ENCODE data around the gene IFNGR2. TPM values are rescaled to one million over a fixed set of nuclear protein-coding genes. Genes with fewer than 3 reads are reported as not detected.

The IFNGR2 gene
- total and polyA plus RNA-seq, 4 donors = 58.6 to 198 (median 71.6) TPM

DNA sequence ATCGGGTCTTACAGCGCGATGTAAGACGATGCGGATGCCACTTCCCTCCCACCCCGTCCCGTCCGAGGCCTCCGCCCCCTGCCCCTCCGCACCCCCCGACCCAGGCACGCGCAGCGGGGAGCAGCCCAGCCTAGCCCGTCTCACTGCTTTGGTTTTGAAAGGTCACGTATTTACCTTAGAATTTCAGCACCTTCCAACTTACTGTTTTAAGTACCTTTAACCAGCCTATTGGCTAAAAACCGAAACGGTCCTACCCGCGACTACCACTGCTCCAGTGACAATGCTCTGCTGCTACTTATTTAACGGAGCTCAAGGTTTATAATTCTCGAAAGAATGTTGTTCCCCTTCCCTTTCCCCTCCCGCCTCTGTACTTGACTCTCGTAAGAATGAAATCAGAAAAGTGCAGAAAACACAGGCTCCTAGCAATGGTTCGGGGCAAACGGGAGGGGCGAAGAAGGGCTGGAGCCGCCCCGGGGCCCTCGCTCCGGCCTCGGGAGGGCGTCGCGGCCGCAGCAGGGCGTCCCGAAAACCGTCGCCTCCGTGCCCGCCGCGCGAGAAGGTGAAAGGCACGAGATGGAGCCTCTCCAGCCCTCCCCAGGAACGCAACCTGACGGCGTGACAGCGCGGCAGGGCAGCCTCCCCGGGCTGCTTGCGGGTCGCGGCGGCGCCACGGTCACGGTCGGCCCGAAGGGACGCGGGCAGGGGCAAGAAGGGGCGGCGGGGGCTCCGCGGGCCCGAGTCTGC is 75.9 kb downstream of the IFNGR2 start:
- peaks cover 0 to under 1% (median 0%) of the 10 kb centered on the region in 4 donors for H3K36me3 ChIP-seq (ENCODE audit: control insufficient read depth in 4 of 4, insufficient read depth in 4 of 4, low read length in 4 of 4)
- H3K4me3 ChIP-seq = peak overlapping the region; percentile 96
- H3K9me3 ChIP-seq (ENCODE audit: control insufficient read depth in 4 of 4, insufficient read depth in 3 of 4, low read length in 3 of 4) = no peaks in the 10 kb centered on the region
- H3K27ac ChIP-seq (ENCODE audit: low read depth in 1 of 2, low read length in 1 of 2) = peak overlapping the region; percentile 87 to 100
- no peaks in the 10 kb centered on the region for H3K27me3 ChIP-seq (ENCODE audit: control insufficient read depth in 3 of 3, insufficient read depth in 3 of 3, low read length in 2 of 3)
- H3K4me1 ChIP-seq (ENCODE audit: control insufficient read depth in 5 of 5, insufficient read depth in 5 of 5, low read length in 5 of 5) = peaks cover 0 to 7% (median 3%) of the 10 kb centered on the region in 5 donors
- 0 to 1% methylated on average over 61 to 68 of the region's 68 CpGs for WGBS, 2 donors
- TF ChIP-seq, protein P1, sequence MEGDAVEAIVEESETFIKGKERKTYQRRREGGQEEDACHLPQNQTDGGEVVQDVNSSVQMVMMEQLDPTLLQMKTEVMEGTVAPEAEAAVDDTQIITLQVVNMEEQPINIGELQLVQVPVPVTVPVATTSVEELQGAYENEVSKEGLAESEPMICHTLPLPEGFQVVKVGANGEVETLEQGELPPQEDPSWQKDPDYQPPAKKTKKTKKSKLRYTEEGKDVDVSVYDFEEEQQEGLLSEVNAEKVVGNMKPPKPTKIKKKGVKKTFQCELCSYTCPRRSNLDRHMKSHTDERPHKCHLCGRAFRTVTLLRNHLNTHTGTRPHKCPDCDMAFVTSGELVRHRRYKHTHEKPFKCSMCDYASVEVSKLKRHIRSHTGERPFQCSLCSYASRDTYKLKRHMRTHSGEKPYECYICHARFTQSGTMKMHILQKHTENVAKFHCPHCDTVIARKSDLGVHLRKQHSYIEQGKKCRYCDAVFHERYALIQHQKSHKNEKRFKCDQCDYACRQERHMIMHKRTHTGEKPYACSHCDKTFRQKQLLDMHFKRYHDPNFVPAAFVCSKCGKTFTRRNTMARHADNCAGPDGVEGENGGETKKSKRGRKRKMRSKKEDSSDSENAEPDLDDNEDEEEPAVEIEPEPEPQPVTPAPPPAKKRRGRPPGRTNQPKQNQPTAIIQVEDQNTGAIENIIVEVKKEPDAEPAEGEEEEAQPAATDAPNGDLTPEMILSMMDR (IDR thresholded peaks at IDR 0.05; ENCODE audit: control extremely low read depth, extremely low read depth) = no peak
- ATAC-seq (ENCODE audit: insufficient read depth, low FRiP score) (peak; percentile 3), DNase-seq (peak; percentile 36 to 63 (median 44))
- peak overlapping the region; percentile 88 to 92 for H3K9ac ChIP-seq (ENCODE audit: insufficient read depth in 1 of 2, low read length in 2 of 2)

DNA sequence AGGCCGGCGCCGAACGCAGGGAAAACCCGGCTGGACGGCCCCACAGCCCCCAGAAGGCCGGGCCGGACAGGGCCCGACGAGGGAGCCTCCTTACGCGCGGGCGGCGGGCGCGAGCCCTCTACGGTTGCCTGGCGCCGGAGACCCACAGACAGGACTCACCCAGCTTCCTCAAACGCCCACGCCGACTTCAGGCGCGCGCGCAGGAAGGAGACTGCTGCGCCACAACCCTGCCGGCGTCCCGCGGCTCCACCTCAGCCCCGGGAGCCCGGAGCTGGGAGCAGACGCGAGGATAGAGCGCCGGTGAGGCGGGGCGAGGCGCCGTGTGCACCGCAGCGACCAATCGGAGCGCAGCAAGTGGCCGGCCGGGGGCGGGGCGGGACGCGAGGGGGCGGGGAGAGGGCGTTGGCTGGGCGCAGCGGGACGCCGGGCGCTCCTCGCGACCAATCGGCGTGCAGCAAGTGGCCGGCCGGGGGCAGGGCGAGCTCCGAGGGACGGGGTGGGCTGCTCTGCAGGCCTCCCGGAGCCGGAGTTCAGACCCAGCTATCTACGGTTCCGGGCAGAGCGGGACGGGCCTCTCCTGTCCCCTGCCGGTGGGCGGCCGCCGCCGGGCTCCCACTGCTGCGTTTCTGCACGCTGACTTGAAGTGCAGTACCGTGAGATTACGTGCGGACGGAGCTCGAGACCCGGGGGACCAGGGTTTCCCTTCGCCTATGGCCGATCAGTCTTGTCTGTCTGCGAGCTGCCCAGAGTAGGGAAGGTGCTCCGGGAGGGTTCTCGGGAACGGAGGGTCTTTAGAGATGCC is 76.7 kb downstream of the IFNGR2 start, which contains the start of gene TMEM50B:
TSS of gene TMEM50B (minus strand) at position 296 of the 802 bp plus-strand sequence. CDS start 11,089 bp downstream, outside the sequence.
- Histone ChIP-seq H3K4me3 (peak within 1 kb of the TSS; percentile 96), H3K4me1 (ENCODE audit: control insufficient read depth in 5 of 5, insufficient read depth in 5 of 5, low read length in 5 of 5) (peaks cover 0 to 7% (median 3%) of the 10 kb centered on the region in 5 donors), H3K36me3 (ENCODE audit: control insufficient read depth in 4 of 4, insufficient read depth in 4 of 4, low read length in 4 of 4) (no peaks in the 10 kb centered on the region), H3K27me3 (ENCODE audit: control insufficient read depth in 3 of 3, insufficient read depth in 3 of 3, low read length in 2 of 3) (no peaks in the 10 kb centered on the region), H3K27ac (ENCODE audit: low read depth in 1 of 2, low read length in 1 of 2) (peak within 1 kb of the TSS; percentile 99 to 100), H3K9ac (ENCODE audit: insufficient read depth in 1 of 2, low read length in 2 of 2) (peak within 1 kb of the TSS; percentile 92 to 94), H3K9me3 (ENCODE audit: control insufficient read depth in 4 of 4, insufficient read depth in 3 of 4, low read length in 3 of 4) (no peaks in the 10 kb centered on the region)
- WGBS, 2 donors = 0% methylated on average over 78 to 93 of the region's 93 CpGs
- ATAC-seq (ENCODE audit: insufficient read depth, low FRiP score) (peak; percentile 99), DNase-seq (peak; percentile 96 to 98 (median 98))
- TF ChIP-seq, protein P1 (IDR thresholded peaks at IDR 0.05; ENCODE audit: control extremely low read depth, extremely low read depth) = no peak

DNA sequence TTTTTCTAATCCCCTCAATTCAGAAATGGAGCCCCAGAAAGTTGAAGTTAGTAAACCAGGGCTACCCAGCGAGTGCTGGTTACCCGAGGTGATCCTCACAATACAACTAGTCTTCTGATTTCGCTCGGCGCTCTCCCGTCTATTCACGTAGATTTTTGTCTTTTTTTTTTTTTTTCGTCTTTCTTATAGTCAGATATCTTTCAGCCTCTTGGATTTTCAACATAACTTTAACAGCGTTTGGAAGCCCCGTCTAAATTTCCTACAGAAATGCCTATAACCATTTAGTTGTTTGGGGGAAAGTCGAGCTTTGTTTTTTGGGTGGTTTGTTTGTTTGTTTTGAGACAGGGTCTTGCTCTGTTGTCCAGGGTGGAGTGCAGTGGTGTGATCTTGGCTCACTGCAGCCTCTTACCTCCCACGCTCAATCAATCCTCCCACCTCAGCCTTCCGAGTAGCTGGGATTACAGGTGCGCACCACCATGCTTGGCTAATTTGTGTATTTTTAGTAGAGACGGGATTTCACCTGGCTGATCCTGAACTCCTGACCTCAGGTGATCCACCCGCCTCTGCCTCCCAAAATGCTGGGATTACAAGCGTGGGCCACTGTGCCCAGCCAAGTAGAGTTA is 77.4 kb downstream of the IFNGR2 start:
- H3K9me3 ChIP-seq (ENCODE audit: control insufficient read depth in 4 of 4, insufficient read depth in 3 of 4, low read length in 3 of 4) = no peaks in the 10 kb centered on the region
- peak overlapping the region; percentile 90 to 94 for H3K9ac ChIP-seq (ENCODE audit: insufficient read depth in 1 of 2, low read length in 2 of 2)
- H3K27me3 ChIP-seq (ENCODE audit: control insufficient read depth in 3 of 3, insufficient read depth in 3 of 3, low read length in 2 of 3) = no peaks in the 10 kb centered on the region
- H3K36me3 ChIP-seq (ENCODE audit: control insufficient read depth in 4 of 4, insufficient read depth in 4 of 4, low read length in 4 of 4) = no peaks in the 10 kb centered on the region
- peak overlapping the region; percentile 95 to 99 for H3K27ac ChIP-seq (ENCODE audit: low read depth in 1 of 2, low read length in 1 of 2)
- H3K4me3 ChIP-seq = peak overlapping the region; percentile 58
- no peak for ATAC-seq (ENCODE audit: insufficient read depth, low FRiP score)
- WGBS, 2 donors = 29 to 34% methylated on average over 17 of the region's 17 CpGs
- peaks cover 0 to 7% (median 3%) of the 10 kb centered on the region in 5 donors for H3K4me1 ChIP-seq (ENCODE audit: control insufficient read depth in 5 of 5, insufficient read depth in 5 of 5, low read length in 5 of 5)
- TF ChIP-seq, protein P1 (IDR thresholded peaks at IDR 0.05; ENCODE audit: control extremely low read depth, extremely low read depth) = no peak
- no peak for DNase-seq

All from lung (tissue), 12 donors.